ENCODE results near the gene ZFC3H1. TPM values are rescaled to one million over a fixed set of nuclear protein-coding genes. Genes with fewer than 3 reads are reported as not detected.

Gene ZFC3H1
- total RNA-seq, 1 experiment from 2014 or later, result 37.1 TPM

GRCh38 chr12:71585218-71585617 is 78.4 kb downstream of the ZFC3H1 start:
- no peaks in the 10 kb centered on the region for H4K20me1 ChIP-seq (ENCODE audit: insufficient read depth)
- ChIA-PET RAD21 (ENCODE audit: low non-redundant PET in 1 of 2, low total read pairs in 2 of 2, uncharacterized antibody in 2 of 2, unreplicated experiment in 2 of 2) (no interaction called here), CTCF (interaction anchor here (1.2 kb wide), 1 partner anchor 9 kb away, joined by 3 read pairs; no protein-coding TSS in a partner anchor), POLR2A (no interaction called here)
- H3K27ac ChIP-seq (ENCODE audit: low read depth, low read length), result no peak overlapping the region
- ATAC-seq, result no peak
- TF ChIP-seq ZBTB33 (IDR thresholded peaks at IDR 0.05; ENCODE audit: extremely low read depth, insufficient replicate concordance, low read length) (no peak), TCF7L2 (IDR thresholded peaks at IDR 0.05; ENCODE audit: borderline replicate concordance, extremely low read depth, insufficient read depth, insufficient read length) (no peak)
- no peaks in the 10 kb centered on the region for H3K9me2 ChIP-seq (ENCODE audit: insufficient read depth)
- H3K9ac ChIP-seq (ENCODE audit: low read length), result no peak overlapping the region
- DNase-seq (ENCODE audit: low read depth, low spot score), result no peak
- H3K4me1 ChIP-seq (ENCODE audit: control insufficient read depth in 1 of 2, insufficient read depth in 2 of 2, low read length in 2 of 2), result no peaks in the 10 kb centered on the region
- no peak overlapping the region for H3K4me3 ChIP-seq (replicated peaks in 1 of 2; ENCODE audit: low read depth in 1 of 2, low read length in 2 of 2)
- BruUV-seq (replicated peaks), result no TSS peak
- no peak overlapping the region for H3K4me2 ChIP-seq (ENCODE audit: low read length)
- H2AFZ ChIP-seq (ENCODE audit: low read depth, low read length, poor library complexity, severe bottlenecking), result no peak overlapping the region
- no peaks in the 10 kb centered on the region for H3K9me3 ChIP-seq (ENCODE audit: control insufficient read depth in 1 of 2, insufficient read depth in 1 of 2, low read depth in 1 of 2, low read length in 2 of 2)
- H3K79me2 ChIP-seq (ENCODE audit: insufficient read depth, low read length), result no peaks in the 10 kb centered on the region
- intact Hi-C loops (cut with micrococcal nuclease), result no loop called here
- no peaks in the 10 kb centered on the region for H3K27me3 ChIP-seq (ENCODE audit: insufficient read depth, low read length)
- H3K36me3 ChIP-seq (ENCODE audit: control insufficient read depth in 1 of 2, insufficient read depth in 2 of 2, low read length in 2 of 2), result no peaks in the 10 kb centered on the region

GRCh38 chr12:71584356-71584755 is 79.3 kb downstream of the ZFC3H1 start:
- no peak overlapping the region for H3K9ac ChIP-seq (ENCODE audit: low read length)
- H3K9me3 ChIP-seq (ENCODE audit: control insufficient read depth in 1 of 2, insufficient read depth in 1 of 2, low read depth in 1 of 2, low read length in 2 of 2), result no peaks in the 10 kb centered on the region
- no peak overlapping the region for H3K4me3 ChIP-seq (replicated peaks in 1 of 2; ENCODE audit: low read depth in 1 of 2, low read length in 2 of 2)
- ChIA-PET CTCF (interaction anchor here (1.2 kb wide), 1 partner anchor 10 kb away, joined by 3 read pairs; no protein-coding TSS in a partner anchor), RAD21 (ENCODE audit: low non-redundant PET in 1 of 2, low total read pairs in 2 of 2, uncharacterized antibody in 2 of 2, unreplicated experiment in 2 of 2) (no interaction called here), POLR2A (no interaction called here)
- BruUV-seq (replicated peaks), result no TSS peak
- ATAC-seq (no peak), DNase-seq (ENCODE audit: low read depth, low spot score) (no peak)
- no peaks in the 10 kb centered on the region for H3K27me3 ChIP-seq (ENCODE audit: insufficient read depth, low read length)
- H4K20me1 ChIP-seq (ENCODE audit: insufficient read depth), result no peaks in the 10 kb centered on the region
- H3K4me1 ChIP-seq (ENCODE audit: control insufficient read depth in 1 of 2, insufficient read depth in 2 of 2, low read length in 2 of 2), result no peaks in the 10 kb centered on the region
- no peaks in the 10 kb centered on the region for H3K9me2 ChIP-seq (ENCODE audit: insufficient read depth)
- no peak for TF ChIP-seq ZBTB33 (IDR thresholded peaks at IDR 0.05; ENCODE audit: extremely low read depth, insufficient replicate concordance, low read length)
- no peak for TF ChIP-seq TCF7L2 (IDR thresholded peaks at IDR 0.05; ENCODE audit: borderline replicate concordance, extremely low read depth, insufficient read depth, insufficient read length)
- TF ChIP-seq POLR2AphosphoS5 (IDR thresholded peaks at IDR 0.05; ENCODE audit: low read depth, low read length), result no peak
- TF ChIP-seq JUND (IDR thresholded peaks at IDR 0.05), result no peak
- TF ChIP-seq MAX (IDR thresholded peaks at IDR 0.05), result no peak
- no peak overlapping the region for H3K4me2 ChIP-seq (ENCODE audit: low read length)
- no peaks in the 10 kb centered on the region for H3K79me2 ChIP-seq (ENCODE audit: insufficient read depth, low read length)
- intact Hi-C loops (cut with micrococcal nuclease), result no loop called here
- no peak overlapping the region for H3K27ac ChIP-seq (ENCODE audit: low read depth, low read length)
- H3K36me3 ChIP-seq (ENCODE audit: control insufficient read depth in 1 of 2, insufficient read depth in 2 of 2, low read length in 2 of 2), result no peaks in the 10 kb centered on the region
- no peak overlapping the region for H2AFZ ChIP-seq (ENCODE audit: low read depth, low read length, poor library complexity, severe bottlenecking)

All from HCT116 (cell line).